ENCODE results near the gene ELMO3. TPM values are rescaled to one million over a fixed set of nuclear protein-coding genes. Genes with fewer than 3 reads are reported as not detected.
A peak's percentile ranks its signal among the peaks of the same experiment; 100 is the strongest.

The ELMO3 gene
- total RNA-seq, 1 donor = 0.36 TPM

- Histone ChIP-seq H3K27ac (ENCODE audit: low read depth, low read length) (peak overlapping the region; percentile 73), H3K27me3 (ENCODE audit: insufficient read depth, low read length) (no peaks in the 10 kb centered on the region), H2AFZ (ENCODE audit: low read length) (peak overlapping the region; percentile 45), H3K79me2 (ENCODE audit: insufficient read depth, low read length) (peaks cover 67% of the 10 kb centered on the region), H3K4me3 (ENCODE audit: insufficient read depth, low read length) (peak overlapping the region; percentile 3), H3K4me2 (ENCODE audit: insufficient read depth, low read length) (peak overlapping the region; percentile 39), H3K36me3 (ENCODE audit: insufficient read depth, low read length) (peaks cover 35% of the 10 kb centered on the region), H3K9me3 (ENCODE audit: low read depth, low read length) (no peaks in the 10 kb centered on the region), H3K4me1 (ENCODE audit: insufficient read depth, low read length) (peaks cover 61% of the 10 kb centered on the region), H4K20me1 (ENCODE audit: insufficient read depth, low read length) (peaks cover 5% of the 10 kb centered on the region)
- TF ChIP-seq CTCF (IDR thresholded peaks at IDR 0.05; ENCODE audit: extremely low read depth, low read depth, low read length) = no peak
- peak; percentile 98 for DNase-seq (ENCODE audit: insufficient read length, low spot score, missing footprints)
Measured at GRCh38 chr16:67241008-67241900, 42.3 kb downstream of the ELMO3 start.

GRCh38 chr16:67242138-67242730 is 43.3 kb downstream of the ELMO3 start:
- no peak overlapping the region for H3K4me3 ChIP-seq (ENCODE audit: insufficient read depth, low read length)
- peak; percentile 45 for DNase-seq (ENCODE audit: insufficient read length, low spot score, missing footprints)
- H3K9me3 ChIP-seq (ENCODE audit: low read depth, low read length) = no peaks in the 10 kb centered on the region
- peak overlapping the region; percentile 73 for H3K27ac ChIP-seq (ENCODE audit: low read depth, low read length)
- no peak overlapping the region for H2AFZ ChIP-seq (ENCODE audit: low read length)
- TF ChIP-seq CTCF (IDR thresholded peaks at IDR 0.05; ENCODE audit: extremely low read depth, low read depth, low read length) = no peak
- H3K36me3 ChIP-seq (ENCODE audit: insufficient read depth, low read length) = peaks cover 28% of the 10 kb centered on the region
- peaks cover 68% of the 10 kb centered on the region for H3K79me2 ChIP-seq (ENCODE audit: insufficient read depth, low read length)
- no peaks in the 10 kb centered on the region for H3K27me3 ChIP-seq (ENCODE audit: insufficient read depth, low read length)
- H3K4me2 ChIP-seq (ENCODE audit: insufficient read depth, low read length) = peak overlapping the region; percentile 24
- H4K20me1 ChIP-seq (ENCODE audit: insufficient read depth, low read length) = peaks cover 5% of the 10 kb centered on the region
- peaks cover 58% of the 10 kb centered on the region for H3K4me1 ChIP-seq (ENCODE audit: insufficient read depth, low read length)

- TF ChIP-seq CTCF (IDR thresholded peaks at IDR 0.05; ENCODE audit: extremely low read depth, low read depth, low read length) = no peak
Measured at GRCh38 chr16:67243481-67243880, 44.5 kb downstream of the ELMO3 start.

More at GRCh38 chr16:67243481-67243880, 44.5 kb downstream of the ELMO3 start:
- Histone ChIP-seq H3K79me2 (ENCODE audit: insufficient read depth, low read length) (peaks cover 58% of the 10 kb centered on the region), H2AFZ (ENCODE audit: low read length) (no peak overlapping the region), H3K4me3 (ENCODE audit: insufficient read depth, low read length) (no peak overlapping the region), H3K36me3 (ENCODE audit: insufficient read depth, low read length) (peaks cover 16% of the 10 kb centered on the region), H3K27ac (ENCODE audit: low read depth, low read length) (peak overlapping the region; percentile 61), H3K4me2 (ENCODE audit: insufficient read depth, low read length) (peak overlapping the region; percentile 84), H3K4me1 (ENCODE audit: insufficient read depth, low read length) (peaks cover 68% of the 10 kb centered on the region), H3K9me3 (ENCODE audit: low read depth, low read length) (no peaks in the 10 kb centered on the region), H4K20me1 (ENCODE audit: insufficient read depth, low read length) (peaks cover 5% of the 10 kb centered on the region), H3K27me3 (ENCODE audit: insufficient read depth, low read length) (no peaks in the 10 kb centered on the region)
- DNase-seq (ENCODE audit: insufficient read length, low spot score, missing footprints) = peak; percentile 25
